Astrocyte (in vitro differentiated cells and primary cell): ENCODE results near the gene NOL4L. TPM values are rescaled to one million over a fixed set of nuclear protein-coding genes. Genes with fewer than 3 reads are reported as not detected.
"Not testable (repeated sequence)": the region's sequence is repeated elsewhere in the genome, so short reads cannot be mapped to it uniquely, and the experiment has no call there.

Experiments used
- DNase-seq: peaks from one replicate; pipeline ENCODE4 v3.0.0-alpha.2; 2010; ENCODE audit warnings: low read depth
- FAIRE-seq: peaks from 2 replicates; lab custom pipeline; 2011; peaks lifted over from hg19 to GRCh38; lab: Jason Lieb, UNC
- H2AFZ ChIP-seq: 2 replicates; pipeline ENCODE4 v1.6.0; 2012; ENCODE audit warnings: low read depth, low read length, inconsistent platforms
- H3K27ac ChIP-seq: 2 replicates; pipeline ENCODE4 v1.5.1; 2011; ENCODE audit warnings: low read depth, low read length, inconsistent platforms
- H3K27me3 ChIP-seq: 2 replicates; pipeline ENCODE4 v1.6.0; 2011; ENCODE audit warnings: low read length, inconsistent platforms; ENCODE audit not compliant: insufficient read depth
- H3K36me3 ChIP-seq: 2 replicates; pipeline ENCODE4 v1.5.1; 2011; ENCODE audit warnings: low read length, inconsistent platforms; ENCODE audit not compliant: insufficient read depth
- H3K4me1 ChIP-seq: 2 replicates; pipeline ENCODE4 v1.5.1; 2011; ENCODE audit warnings: low read length, inconsistent platforms; ENCODE audit not compliant: insufficient read depth
- H3K4me2 ChIP-seq: 2 replicates; pipeline ENCODE4 v1.6.0; 2012; ENCODE audit warnings: low read length, inconsistent platforms
- H3K4me3 ChIP-seq: 2 replicates; pipeline ENCODE4 v1.5.1; 2011; ENCODE audit warnings: low read depth, mild to moderate bottlenecking, low read length, inconsistent platforms; ENCODE audit not compliant: insufficient read depth
- H3K79me2 ChIP-seq: 2 replicates; pipeline ENCODE4 v1.6.0; 2012; ENCODE audit warnings: mild to moderate bottlenecking, low read length, inconsistent platforms; ENCODE audit not compliant: insufficient read depth
- H3K9ac ChIP-seq: 2 replicates; pipeline ENCODE4 v1.6.0; 2012; ENCODE audit warnings: mild to moderate bottlenecking, low read length, inconsistent platforms
- H3K9me3 ChIP-seq: 2 replicates; pipeline ENCODE4 v1.5.1; 2012; ENCODE audit warnings: low read depth, mild to moderate bottlenecking, low read length, inconsistent platforms; ENCODE audit not compliant: insufficient read depth
- H4K20me1 ChIP-seq: 2 replicates; pipeline ENCODE4 v1.6.0; 2012; ENCODE audit warnings: low read length, inconsistent platforms; ENCODE audit not compliant: insufficient read depth
- H3K27ac Mint-ChIP-seq: one replicate; pipeline ENCODE4 v1.8.0; 2021; ENCODE audit warnings: mild to moderate bottlenecking, mixed read lengths; ENCODE audit not compliant: unreplicated experiment
- H3K27me3 Mint-ChIP-seq: one replicate; pipeline ENCODE4 v1.8.0; 2021; ENCODE audit warnings: low read depth, mixed read lengths; ENCODE audit not compliant: unreplicated experiment
- H3K36me3 Mint-ChIP-seq: one replicate; pipeline ENCODE4 v1.8.0; 2021; ENCODE audit warnings: low read depth, mixed read lengths; ENCODE audit not compliant: unreplicated experiment
- H3K4me1 Mint-ChIP-seq: one replicate; pipeline ENCODE4 v1.8.0; 2021; ENCODE audit warnings: low read depth, mixed read lengths; ENCODE audit not compliant: unreplicated experiment
- H3K4me3 Mint-ChIP-seq: one replicate; pipeline ENCODE4 v1.8.0; 2021; ENCODE audit warnings: mild to moderate bottlenecking, moderate library complexity, mixed read lengths; ENCODE audit not compliant: unreplicated experiment
- H3K9me3 Mint-ChIP-seq: one replicate; pipeline ENCODE4 v1.8.0; 2021; ENCODE audit warnings: mild to moderate bottlenecking, mixed read lengths; ENCODE audit not compliant: unreplicated experiment
- EZH2 ChIP-seq: IDR thresholded peaks from 2 replicates; pipeline ENCODE4 v1.6.1; 2012; ENCODE audit warnings: mild to moderate bottlenecking, low read length, inconsistent platforms; ENCODE audit not compliant: insufficient read depth
- total RNA-seq: library from RNA; stranded (reverse); gene quantifications from 2 replicates; pipeline ENCODE4 v1.2.1, GENCODE V29; 2021
- TF ChIP-seq, protein P1 (sequence below): IDR thresholded peaks from 2 replicates; pipeline ENCODE4 v1.5.1; 2011; ENCODE audit warnings: low read depth, mild to moderate bottlenecking, inconsistent platforms, low read length, moderate library complexity; ENCODE audit not compliant: insufficient read depth

The NOL4L gene
- total RNA-seq, 1 donor from 2014 or later = 35.5 TPM

DNA sequence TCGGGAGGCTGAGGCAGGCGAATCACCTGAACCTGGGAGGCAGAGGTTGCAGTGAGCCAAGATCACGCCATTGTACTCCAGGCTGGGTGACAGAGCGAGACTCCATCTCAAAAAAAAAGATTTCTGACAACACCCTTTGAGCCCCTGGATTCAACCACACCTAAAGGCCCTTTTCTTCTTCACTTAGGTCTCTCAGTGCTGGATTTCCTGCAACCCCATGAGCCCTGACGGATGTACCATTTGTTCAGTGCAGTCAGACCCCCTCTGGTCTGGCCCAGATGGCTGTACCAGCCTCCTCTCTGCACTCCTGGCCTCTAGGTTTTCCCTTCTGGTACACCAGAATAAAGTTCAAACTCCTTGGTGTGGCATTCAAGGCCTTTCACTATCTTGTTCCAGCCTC, 9.1 kb upstream of the NOL4L start:
- Histone ChIP-seq H3K27ac (no peak overlapping the region), H3K9ac (no peak overlapping the region), H3K4me2 (no peak overlapping the region), H3K36me3 (no peaks in the 10 kb centered on the region), H4K20me1 (no peaks in the 10 kb centered on the region), H3K79me2 (no peaks in the 10 kb centered on the region), H3K27me3 (no peaks in the 10 kb centered on the region), H3K4me3 (no peak overlapping the region), H2AFZ (no peak overlapping the region), H3K9me3 (no peaks in the 10 kb centered on the region), H3K4me1 (peaks cover 4% of the 10 kb centered on the region)
- no peak overlapping the region for H3K4me3 Mint-ChIP-seq
- DNase-seq = no peak
- FAIRE-seq = no peak
- no peaks in the 10 kb centered on the region for H3K36me3 Mint-ChIP-seq
- no peak overlapping the region for H3K27ac Mint-ChIP-seq
- no peaks in the 10 kb centered on the region for H3K9me3 Mint-ChIP-seq
- TF ChIP-seq, protein P1, sequence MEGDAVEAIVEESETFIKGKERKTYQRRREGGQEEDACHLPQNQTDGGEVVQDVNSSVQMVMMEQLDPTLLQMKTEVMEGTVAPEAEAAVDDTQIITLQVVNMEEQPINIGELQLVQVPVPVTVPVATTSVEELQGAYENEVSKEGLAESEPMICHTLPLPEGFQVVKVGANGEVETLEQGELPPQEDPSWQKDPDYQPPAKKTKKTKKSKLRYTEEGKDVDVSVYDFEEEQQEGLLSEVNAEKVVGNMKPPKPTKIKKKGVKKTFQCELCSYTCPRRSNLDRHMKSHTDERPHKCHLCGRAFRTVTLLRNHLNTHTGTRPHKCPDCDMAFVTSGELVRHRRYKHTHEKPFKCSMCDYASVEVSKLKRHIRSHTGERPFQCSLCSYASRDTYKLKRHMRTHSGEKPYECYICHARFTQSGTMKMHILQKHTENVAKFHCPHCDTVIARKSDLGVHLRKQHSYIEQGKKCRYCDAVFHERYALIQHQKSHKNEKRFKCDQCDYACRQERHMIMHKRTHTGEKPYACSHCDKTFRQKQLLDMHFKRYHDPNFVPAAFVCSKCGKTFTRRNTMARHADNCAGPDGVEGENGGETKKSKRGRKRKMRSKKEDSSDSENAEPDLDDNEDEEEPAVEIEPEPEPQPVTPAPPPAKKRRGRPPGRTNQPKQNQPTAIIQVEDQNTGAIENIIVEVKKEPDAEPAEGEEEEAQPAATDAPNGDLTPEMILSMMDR = no peak
- no peak for TF ChIP-seq EZH2
- H3K4me1 Mint-ChIP-seq = peaks cover 4% of the 10 kb centered on the region
- peaks cover 35% of the 10 kb centered on the region for H3K27me3 Mint-ChIP-seq

DNA sequence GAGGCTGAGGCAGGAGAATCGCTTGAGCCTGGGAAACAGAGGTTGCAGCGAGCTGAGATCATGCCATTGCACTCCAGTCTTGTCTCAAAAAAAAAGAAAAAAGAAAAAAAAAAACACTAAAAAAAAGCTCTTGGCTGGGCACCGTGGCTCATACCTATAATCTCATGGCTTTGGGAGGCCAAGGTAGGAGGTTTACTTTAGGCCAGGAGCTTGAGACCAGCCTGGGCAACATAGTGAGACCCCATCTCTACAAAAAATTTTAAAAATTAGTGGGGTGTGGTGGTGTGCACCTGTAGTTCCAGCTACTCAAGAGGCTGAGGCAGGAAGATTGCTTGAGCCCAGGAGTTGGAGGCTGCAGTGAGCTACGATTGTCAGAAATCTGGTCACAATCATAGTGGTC, 7.5 kb upstream of the NOL4L start:
- H3K9ac ChIP-seq, H2AFZ ChIP-seq, H3K36me3 ChIP-seq, H3K9me3 ChIP-seq, H3K27me3 ChIP-seq, H3K9me3 Mint-ChIP-seq, H3K4me2 ChIP-seq, DNase-seq, H3K27ac ChIP-seq, H3K4me3 Mint-ChIP-seq, H3K4me1 ChIP-seq, H3K4me1 Mint-ChIP-seq, FAIRE-seq, H3K27ac Mint-ChIP-seq, H3K4me3 ChIP-seq, H3K79me2 ChIP-seq, H4K20me1 ChIP-seq, H3K36me3 Mint-ChIP-seq: not testable (repeated sequence)
- H3K27me3 Mint-ChIP-seq = peaks cover 28% of the 10 kb centered on the region

DNA sequence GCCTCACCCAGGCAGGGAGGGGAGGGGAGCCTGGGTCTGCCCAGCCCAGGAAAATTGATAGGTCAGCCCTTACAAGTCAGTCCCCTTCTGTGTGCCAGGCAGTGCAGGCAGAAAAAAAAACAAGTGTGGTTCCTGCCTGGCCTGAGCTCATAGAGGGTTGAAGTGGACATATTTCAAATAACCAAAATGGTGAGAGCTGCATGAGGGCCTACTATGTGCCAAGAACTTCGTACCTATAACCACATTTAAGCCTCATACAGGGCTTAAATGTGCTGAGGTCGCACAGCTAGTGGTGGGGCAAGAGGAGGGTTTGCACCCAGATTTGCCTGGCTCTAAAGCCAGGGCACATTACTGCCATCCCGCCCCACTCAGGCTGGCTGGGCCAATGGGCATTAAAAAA, 6.9 kb upstream of the NOL4L start:
- Mint-ChIP-seq H3K27ac (no peak overlapping the region), H3K27me3 (peaks cover 34% of the 10 kb centered on the region), H3K4me3 (no peak overlapping the region), H3K36me3 (no peaks in the 10 kb centered on the region), H3K9me3 (no peaks in the 10 kb centered on the region), H3K4me1 (peaks cover 7% of the 10 kb centered on the region)
- no peaks in the 10 kb centered on the region for H4K20me1 ChIP-seq
- no peak overlapping the region for H2AFZ ChIP-seq
- no peaks in the 10 kb centered on the region for H3K9me3 ChIP-seq
- peaks cover 7% of the 10 kb centered on the region for H3K27me3 ChIP-seq
- no peak overlapping the region for H3K4me2 ChIP-seq
- H3K36me3 ChIP-seq = no peaks in the 10 kb centered on the region
- TF ChIP-seq EZH2 = no peak
- TF ChIP-seq, protein P1 = no peak
- no peak for DNase-seq
- no peaks in the 10 kb centered on the region for H3K79me2 ChIP-seq
- no peak overlapping the region for H3K27ac ChIP-seq
- peaks cover 5% of the 10 kb centered on the region for H3K4me1 ChIP-seq
- no peak overlapping the region for H3K4me3 ChIP-seq
- FAIRE-seq = no peak
- no peak overlapping the region for H3K9ac ChIP-seq
